NCI-H2227 treated with DMSO at 0.1 percent for 48 hours (cell line): ENCODE measurements around the gene KLF12.

Source experiments
- DNase-seq: peaks from one replicate; lab custom pipeline; 2025; lab: John Stamatoyannopoulos, UW

KLF12 gene

DNA sequence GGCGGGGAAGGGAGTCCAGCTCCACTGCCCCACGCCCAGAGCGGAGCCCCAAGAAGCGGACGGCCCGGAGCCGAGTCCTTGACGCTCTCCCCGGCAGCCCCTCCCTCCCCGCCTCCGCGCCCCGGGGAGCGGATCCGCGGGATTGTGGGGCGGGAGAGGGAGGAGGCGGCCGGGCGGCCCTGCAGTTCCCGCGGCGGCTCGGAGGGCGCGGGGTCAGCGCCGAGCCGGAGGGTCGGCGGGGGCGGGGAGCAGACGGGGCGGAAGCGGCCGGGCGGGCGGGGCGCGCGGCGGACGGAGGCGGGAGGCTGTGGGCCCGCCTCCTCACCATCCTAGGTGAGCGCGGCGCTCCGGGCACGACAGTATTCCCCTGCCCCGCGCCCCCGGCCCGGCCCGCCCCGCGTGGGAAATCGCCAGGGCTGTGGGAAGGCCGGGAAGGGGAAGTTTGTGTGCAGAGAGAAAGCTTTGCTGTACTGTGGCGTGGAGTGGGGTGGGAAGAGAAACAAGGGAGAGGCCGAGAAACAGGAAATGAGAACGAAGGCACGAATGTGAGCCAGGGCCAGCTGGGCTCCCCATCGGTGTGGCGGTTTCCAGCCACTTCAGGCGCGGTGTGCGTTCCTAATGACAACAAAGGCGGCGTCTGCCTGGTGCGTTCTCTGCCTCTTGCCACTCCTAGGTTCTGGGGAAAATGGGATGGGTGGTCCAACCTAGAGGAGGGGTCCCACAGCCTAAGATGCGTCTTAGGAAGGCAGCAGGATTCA is 1.3 kb upstream of the KLF12 start:
- peak; percentile 55 for DNase-seq

DNA sequence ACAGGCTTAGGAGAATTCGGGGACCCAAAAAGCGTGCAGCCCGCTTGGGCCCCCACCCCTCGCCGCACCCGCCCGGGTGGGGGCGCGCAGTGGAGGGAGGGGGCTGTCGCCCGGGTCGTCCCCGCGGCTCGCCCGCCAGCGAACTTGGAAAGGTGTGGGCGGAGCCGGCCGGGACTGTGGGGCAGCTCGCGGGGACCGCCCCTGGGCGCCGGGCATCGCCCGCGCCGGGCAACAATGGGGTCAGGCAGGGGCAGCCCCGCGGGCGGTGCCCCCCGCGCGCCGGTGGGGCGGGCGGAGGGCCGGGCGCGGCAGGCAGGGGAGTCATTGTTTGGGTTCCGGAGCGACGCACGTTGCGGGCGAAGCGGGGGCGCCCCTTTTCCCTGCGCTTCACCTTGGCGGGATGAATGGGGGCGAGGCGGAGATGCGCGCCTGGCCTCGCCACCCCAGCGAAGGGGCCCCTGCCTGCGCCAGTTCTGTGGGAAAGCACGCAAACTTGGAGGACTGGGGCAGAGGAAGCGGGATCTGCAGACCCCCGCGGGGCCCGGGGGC is 647 bp upstream of the KLF12 start:
- peak; percentile 48 for DNase-seq

DNA sequence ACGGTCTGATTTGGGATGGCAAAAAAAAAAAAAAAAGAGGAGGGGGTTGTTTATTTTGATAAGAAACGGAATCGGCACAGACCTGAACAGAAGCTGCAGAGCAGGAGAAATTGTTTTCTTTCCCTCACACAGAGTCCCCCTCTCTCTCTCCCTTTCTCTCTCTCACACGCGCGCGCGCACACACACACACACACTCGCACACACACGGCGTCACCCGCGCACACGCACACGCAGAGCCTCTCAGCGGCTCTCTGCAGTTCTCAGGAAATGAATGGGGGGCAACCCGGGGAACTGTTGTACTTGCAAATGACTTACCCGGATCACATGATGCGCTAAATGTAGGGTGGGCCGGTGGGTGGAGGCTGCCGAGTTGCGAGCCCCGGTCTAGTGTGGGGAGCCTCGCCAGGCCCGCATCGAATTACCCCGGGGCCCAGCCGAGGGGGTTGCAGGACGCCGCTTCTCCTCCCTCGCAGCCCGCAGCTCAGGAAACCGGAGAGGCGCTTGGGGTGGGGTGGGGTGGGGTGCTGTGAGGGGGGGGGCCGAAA is 475 bp downstream of the KLF12 start:
- DNase-seq, result peak; percentile 78

DNA sequence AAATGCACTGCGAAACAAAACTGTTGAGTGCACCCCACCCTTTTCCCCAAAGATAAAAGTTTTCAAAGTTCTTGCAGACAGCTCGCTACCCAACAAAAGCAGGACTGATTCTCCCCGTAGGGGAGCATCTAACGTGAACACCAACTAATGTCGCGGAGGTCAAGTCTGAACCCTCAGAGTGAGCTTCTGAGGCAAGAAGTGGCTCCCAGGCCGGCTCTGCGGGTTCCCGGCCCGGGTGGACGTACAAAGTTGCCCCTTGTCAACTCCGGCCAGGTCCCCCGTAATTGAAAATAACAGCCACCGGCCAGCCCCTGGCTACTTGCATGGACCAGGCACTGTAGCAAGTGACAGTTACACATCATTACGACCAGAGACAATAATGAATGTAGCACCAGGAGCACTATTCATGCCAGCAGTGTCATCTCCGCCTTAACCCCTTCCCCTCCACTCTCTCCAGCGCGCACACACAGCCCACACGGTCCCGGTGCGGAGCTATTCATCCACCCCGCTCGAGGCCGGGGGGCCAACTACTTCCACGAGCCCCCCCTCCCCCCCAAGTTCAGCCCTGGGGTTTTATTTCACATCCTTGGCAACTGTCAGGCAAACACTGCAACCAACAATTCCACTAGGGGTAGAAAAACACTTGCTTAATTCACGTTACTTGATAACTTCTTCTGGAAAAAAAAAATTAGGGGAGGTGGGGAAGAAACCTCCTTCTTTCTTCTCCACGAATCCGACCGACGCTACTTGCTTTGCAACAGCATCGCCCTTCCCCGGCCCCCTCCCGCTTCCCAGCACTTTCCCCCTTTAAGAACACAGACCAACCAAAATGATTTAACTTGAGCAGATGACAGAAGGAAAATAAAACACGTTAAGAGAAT is 1.2 kb downstream of the KLF12 start:
- DNase-seq, result no peak

DNA sequence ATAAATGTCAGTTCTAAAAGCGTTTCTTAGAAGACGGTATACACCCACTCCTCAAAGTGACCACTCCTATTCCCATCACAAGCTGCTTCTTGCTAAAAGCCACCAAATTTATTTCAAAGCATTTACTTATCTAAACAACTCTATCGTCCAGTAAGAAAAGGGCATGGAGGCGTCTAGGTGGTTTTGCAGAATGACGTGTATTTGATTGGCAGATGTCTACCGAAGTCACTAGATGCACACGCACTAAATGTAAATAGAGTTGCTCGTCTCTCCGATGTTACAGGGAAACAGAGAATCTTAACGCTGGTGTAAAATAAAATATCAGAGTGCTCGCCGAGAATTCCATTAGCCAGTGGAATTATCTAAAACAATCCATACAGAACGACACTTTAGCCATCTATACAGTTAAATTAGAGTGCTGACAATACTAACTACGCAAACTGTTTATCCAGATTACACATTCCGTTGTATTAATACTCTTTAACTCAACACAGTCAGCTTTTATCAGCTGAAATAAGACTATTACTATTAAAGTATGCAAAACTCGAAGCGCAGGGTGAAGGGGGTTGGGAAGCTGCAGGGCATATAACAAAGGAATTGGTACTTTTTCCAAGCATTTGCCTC is 1.9 kb downstream of the KLF12 start:
- peak; percentile 31 for DNase-seq

DNA sequence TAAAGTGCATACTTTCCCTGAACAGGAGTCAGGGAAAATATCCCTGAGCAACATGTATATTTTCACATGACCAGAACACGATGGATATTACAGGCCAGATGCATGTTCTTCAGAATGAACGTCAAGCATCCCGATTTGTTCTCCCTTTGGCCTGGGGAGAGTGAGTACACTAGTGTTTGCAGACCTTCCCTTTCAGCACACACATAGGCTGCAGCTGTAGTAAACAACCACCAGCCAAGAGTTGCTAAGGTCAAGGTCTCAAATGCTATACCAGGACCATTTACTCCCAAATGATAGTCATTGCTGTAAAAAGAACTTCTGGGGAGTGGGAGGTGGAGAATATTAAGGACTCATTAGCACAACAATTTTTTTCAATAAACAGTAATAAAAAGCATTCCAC is 3.0 kb downstream of the KLF12 start:
- DNase-seq, result no peak

DNA sequence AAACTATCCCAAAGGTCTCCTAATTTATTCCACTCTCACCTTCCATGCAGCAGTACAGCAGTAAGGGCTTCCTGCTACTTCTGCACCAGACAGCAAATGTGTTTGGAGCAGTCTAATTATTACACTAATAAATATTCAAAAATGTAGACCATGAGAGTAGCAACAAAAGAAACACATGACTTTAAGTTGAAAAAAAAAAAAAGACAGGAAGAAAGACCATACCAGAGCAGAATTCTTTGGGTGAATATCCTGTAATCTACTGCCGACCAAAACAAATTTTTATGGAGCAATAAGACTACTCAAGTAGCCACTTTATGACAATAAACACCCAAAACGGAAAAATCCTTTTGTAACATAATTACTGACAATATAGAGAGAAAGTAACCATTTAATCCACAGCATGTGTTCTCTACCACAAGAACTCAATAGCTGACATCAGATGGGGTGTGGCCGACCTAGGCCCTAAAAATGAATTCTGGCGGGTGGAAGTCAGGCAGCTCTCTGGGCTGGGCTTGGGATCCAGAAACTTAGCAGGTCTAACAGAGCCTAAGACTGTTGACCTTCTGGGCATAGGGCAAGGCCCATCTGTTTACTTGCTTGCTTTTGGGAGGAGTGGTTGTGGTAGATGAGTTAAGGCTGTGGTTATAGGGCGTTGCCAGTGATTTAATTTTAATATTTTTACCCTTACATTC is 4.6 kb downstream of the KLF12 start:
- peak; percentile 53 for DNase-seq

DNA sequence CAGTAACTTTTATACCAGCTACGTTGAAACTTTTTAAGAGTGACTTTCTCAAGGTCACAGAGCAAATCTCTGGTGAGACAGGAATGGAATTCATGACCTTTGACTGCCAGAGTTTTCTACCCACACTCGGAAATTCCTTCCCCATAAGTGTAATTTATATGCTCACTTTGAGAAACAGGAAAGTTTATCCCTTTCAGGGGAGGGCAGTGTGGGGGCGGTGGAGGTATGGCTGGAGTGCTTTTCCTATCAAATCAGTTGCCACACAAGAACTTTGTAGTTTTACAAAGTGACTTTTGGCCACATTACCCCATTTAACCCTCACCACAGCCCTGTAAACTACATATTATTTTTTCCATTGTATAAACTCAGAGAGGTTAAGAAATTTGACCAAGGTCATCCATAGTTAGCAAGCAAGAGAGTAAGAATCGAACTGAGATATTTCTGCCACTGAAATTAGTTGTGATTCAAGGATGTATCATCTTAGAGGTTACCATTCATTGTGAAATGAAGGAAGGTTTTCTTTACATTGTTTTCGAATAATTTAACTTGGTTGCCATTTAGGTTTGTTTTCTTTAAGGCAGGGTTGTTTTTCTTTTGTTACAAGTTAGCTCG is 5.9 kb downstream of the KLF12 start:
- DNase-seq, result no peak

DNA sequence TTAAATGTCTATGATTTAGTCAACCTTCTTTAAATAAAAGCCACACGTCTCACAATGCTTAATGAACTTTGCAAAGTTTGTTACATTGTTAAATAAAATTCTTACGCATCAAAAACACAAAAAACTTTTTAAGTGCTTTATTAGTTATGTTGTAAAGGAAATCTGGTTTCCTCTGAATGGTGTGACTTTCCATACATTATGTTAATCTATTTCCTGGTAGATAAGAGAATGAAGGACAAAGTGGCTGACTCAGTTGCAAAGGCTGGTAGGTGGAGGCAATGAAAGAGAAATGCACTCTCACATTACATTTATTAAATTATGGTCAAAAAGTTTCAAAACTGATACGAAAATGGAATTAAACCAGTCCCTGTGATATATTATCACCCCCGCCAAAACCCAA is 15.9 kb downstream of the KLF12 start:
- DNase-seq, result no peak

DNA sequence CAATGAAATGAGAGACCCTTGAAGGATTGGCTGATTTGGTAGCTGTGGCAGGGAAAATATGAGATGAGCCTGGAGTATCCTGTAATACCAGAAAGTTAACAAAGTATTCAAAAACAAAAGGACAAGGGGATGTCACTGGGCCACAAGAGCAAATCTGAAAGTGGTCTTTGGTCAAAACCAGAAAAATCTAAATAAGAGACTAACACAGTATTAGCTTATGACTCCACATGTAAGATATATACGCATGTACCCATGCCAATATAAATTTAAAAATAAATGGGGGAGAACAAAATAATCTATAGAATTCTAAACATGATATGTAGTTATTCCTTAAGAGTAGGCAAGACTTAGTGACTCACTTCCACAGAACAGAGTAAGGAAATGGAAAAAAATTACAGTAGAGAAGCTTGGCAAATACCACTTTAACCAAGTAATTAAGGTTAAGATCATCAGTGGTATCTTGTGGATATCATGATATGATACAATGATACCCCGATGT is 16.9 kb downstream of the KLF12 start:
- DNase-seq, result no peak

DNA sequence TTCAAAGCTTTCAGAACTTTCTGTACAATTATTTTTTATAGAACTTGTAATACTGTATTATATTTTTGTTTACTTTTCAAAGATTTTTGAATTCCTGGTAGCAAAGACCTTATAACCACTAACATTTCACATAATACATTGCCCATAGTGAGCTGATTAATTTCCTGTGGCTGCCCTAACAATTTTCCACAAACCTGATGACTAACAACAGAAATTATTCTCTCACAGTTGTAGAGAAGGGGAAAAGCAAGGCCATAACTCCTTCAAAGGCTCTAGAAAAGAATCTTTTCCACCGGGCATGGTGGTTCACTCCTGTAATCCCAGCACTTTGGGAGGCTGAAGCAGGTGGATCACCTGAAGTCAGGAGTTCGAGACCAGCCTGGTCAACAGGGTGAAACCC is 19.1 kb downstream of the KLF12 start:
- DNase-seq, result no peak

DNA sequence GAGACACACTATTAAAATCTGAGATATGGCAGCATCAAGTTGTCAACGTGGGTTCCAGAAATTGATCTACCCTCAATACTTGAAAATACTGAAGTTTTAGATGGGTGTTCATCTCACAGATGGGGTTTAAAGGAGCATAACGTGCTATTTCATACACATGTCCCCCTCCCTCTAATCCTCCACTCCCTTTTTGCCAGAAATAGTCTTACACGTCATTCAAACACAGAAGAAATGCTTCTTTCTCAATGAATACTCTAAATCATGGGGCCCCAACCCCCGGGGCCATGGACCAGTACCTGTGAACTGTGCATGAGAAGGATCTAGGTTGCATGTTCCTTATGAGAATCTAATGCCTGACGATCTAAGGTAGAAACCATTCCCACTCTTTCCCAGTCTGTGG is 19.6 kb downstream of the KLF12 start:
- no peak for DNase-seq

DNA sequence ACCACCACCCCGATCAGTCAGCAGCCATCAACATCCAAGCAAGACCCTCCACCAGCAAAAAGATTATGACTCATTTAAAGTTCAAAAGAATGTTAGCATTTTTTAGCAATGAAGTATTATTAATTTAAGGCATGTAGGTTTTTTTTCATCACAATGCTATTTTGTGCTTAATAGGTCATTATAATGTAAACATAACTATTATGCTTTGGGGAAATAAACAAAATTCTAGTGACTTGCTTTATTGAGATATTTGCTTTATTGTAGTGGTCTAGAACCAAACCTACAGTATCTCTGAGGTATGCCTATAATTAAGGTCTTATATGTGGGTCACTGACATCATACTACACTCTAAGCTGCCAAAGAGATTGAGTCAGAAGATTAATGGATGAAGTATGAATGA is 20.0 kb downstream of the KLF12 start:
- DNase-seq, result no peak

DNA sequence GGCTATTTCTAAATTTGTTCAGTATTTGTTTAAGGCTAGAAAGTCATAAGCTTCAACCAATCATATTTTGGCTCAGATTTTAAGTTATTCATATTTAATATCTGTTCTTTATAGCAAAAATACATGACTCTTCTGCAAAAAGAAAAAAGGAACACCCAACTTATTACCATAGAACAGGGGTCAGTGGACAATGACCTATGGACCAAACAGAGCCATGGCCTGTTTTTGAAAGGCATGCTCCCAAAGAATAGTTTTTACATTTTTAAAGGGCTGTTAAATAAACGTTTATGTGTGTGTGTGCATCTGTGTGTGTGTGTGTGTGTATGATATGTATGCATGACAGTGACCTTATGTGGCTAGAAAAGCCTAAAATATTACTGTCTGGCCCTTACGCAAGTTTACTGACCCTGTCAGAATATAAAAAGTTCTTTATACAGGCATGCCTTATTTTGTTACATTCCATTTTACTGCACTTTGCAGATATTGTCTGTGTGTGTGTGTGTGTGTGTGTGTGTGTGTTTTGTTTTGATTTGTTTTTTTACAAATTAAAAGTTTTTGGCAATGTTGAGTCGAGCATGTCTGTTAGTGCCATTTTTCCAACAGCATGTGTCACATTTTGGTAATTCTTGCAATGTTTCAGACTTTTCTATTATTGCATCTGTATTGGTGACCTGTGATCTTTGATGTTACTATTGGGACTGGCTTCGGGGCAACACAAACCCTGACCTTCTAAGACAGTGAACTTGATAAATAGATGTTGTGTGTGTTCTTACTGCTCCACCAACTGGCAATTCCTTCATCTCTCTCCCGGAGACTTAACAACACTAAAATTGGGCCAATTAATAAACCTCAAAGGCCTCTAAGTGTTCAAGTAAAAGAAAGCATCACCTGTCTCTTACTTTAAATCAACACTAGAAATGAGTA is 22.0 kb downstream of the KLF12 start:
- DNase-seq, result no peak

DNA sequence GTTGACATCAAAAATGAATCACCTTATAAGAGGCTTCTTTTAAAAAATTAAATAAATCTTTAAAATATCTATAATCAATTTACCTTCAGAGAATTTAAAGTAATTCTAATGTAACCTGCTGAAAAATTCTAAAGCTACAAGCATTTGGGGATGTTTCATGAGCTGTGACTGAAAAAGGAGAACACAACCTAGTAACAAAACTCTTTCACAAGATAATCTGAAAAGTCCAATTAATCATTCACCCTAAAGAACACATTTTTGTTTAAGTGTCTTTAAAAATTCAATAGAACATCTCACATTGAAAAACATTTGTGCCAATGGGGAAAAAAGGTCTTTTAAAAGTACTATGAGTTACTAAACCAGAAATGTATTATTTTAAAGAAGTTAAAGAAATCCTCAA is 22.8 kb downstream of the KLF12 start:
- no peak for DNase-seq

DNA sequence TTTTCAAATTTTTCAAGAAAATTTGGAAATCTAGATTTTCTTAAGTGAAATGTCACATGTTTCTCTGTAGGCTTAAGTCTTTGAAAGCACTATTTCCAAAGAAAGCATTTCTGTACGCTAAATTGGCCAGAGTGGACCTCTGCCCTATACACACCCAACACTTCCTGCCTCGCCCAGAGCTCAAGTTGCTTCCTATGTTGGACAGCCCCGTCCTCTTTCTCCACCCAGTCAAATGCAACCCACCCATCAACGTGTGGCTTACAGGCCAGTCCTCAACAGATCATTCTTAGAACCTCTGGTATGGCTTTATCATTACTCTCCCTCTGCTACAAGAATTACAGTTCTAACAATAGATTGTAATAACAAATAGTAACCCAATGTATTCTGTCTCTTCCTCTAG is 24.2 kb downstream of the KLF12 start:
- DNase-seq, result no peak

DNA sequence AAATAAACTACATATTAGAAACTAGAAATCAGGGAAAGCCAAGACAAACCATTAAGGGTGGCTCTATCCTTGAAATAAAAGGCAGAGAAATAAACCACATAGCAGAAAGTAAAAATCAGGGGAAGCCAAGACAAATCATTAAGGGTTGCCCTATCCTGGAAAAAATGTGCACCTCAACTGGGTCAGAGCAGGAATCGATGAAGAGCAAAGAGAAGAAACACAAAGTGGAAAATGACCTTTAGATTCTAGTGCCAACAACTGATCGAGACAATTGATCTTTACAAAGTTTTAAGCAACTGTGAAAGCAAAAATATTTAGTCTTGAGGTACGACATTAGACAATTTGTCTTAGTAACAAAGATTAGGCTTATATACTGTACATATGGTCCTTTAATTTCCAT is 26.6 kb downstream of the KLF12 start:
- no peak for DNase-seq

DNA sequence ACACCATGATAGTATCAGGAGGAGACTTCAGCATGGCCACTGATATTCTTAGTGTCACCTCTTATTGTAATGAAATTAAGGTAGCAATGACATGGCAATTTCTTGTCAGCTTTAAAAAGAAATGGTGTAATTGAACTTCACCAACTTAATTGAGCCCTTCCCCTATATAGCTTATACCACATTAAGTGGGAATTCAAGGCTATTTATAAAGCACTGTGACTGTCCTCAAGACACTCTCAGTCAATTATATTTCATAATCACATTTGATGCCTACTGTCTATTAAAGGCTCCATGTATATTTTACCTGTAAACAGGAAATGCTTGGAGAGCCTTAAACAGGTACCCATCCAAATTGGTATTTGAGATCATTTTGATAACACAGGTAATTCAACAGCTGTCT is 28.3 kb downstream of the KLF12 start:
- DNase-seq, result no peak

DNA sequence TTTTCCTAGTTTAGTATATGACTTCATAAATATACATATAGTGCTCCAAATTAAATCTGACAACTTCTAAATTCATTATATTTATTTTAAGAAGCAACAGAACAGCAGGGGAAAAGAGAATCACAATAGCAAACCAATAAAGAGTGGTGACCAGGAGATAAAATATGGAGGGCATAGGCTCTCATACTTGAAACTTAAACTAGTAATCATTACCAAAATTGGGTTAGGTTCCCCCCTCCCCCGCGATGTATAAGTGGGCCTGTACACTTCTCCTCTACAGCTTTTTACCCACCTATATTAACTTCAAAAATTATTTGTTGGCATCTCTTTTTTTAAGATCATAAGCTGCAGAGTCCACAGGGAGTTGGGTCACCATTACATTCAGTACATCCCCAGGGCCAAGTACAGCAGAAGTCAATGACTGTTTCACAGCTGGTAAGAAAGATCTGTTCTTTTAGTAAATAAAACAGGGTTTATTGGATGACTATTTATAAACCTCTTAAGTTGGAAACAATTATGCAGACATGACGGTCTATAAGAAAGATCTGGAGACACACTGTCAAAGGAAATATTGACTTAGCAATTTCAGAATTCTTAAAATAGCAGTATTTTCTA is 29.4 kb downstream of the KLF12 start:
- no peak for DNase-seq
